ENCODE measurements around the gene LRRC74B.

The LRRC74B gene

GRCh38 chr22:21014726-21015465 lies 30.9 kb upstream of the LRRC74B start, which contains the start of gene P2RX6:
Gene P2RX6, plus strand, starts transcription at chr22:21015165. Its CDS starts 10 bp downstream, at chr22:21015175.
- DNase-seq, result no peak

- DNase-seq, result no peak
These were observed 30.2 kb upstream of the LRRC74B start for GRCh38 chr22:21015466-21016006.

GRCh38 chr22:21016644-21017420 lies 28.9 kb upstream of the LRRC74B start:
- DNase-seq, result no peak

GRCh38 chr22:21018314-21018713 lies 27.4 kb upstream of the LRRC74B start:
- no peak for DNase-seq

- peak; percentile 22 for DNase-seq
These were observed 24.8 kb upstream of the LRRC74B start for GRCh38 chr22:21020802-21021429.

GRCh38 chr22:21022507-21022906 lies 23.2 kb upstream of the LRRC74B start:
- DNase-seq, result no peak

GRCh38 chr22:21022955-21023614 lies 22.7 kb upstream of the LRRC74B start:
- DNase-seq, result no peak

GRCh38 chr22:21025266-21025665 lies 20.5 kb upstream of the LRRC74B start:
- DNase-seq, result peak; percentile 16

- DNase-seq, result no peak
These were observed 19.7 kb upstream of the LRRC74B start for GRCh38 chr22:21025763-21026755.

GRCh38 chr22:21026783-21027692 lies 18.7 kb upstream of the LRRC74B start:
- no peak for DNase-seq

- DNase-seq, result no peak
These were observed 17.2 kb upstream of the LRRC74B start for GRCh38 chr22:21028277-21029251.

GRCh38 chr22:21029486-21030025 lies 16.2 kb upstream of the LRRC74B start:
- no peak for DNase-seq

GRCh38 chr22:21030032-21030431 lies 15.7 kb upstream of the LRRC74B start:
- no peak for DNase-seq

- DNase-seq, result no peak
These were observed 14.9 kb upstream of the LRRC74B start for GRCh38 chr22:21030621-21031544.

- no peak for DNase-seq
These were observed 14.2 kb upstream of the LRRC74B start for GRCh38 chr22:21031545-21032036.

GRCh38 chr22:21032037-21032867 lies 13.5 kb upstream of the LRRC74B start, which contains the start of gene SLC7A4:
Gene SLC7A4, minus strand, starts transcription at chr22:21032561. Its CDS starts 749 bp downstream, at chr22:21031812.
- no peak for DNase-seq
